ENCODE measurements around the gene CFAP100. TPM values are rescaled to one million over a fixed set of nuclear protein-coding genes. Genes with fewer than 3 reads are reported as not detected.

Gene CFAP100
- total RNA-seq, 4 donors from 2014 or later = not detected

- DNase-seq (ENCODE audit: extremely low spot score) = no peak
- intact Hi-C loops (cut with DNase I) = no loop called here
- TF ChIP-seq POLR2A (IDR thresholded peaks at IDR 0.05; ENCODE audit: low read depth) (no peak), POLR2AphosphoS5 (IDR thresholded peaks at IDR 0.05) (no peak), EP300 (IDR thresholded peaks at IDR 0.05) (no peak)
- TF ChIP-seq, protein P1, sequence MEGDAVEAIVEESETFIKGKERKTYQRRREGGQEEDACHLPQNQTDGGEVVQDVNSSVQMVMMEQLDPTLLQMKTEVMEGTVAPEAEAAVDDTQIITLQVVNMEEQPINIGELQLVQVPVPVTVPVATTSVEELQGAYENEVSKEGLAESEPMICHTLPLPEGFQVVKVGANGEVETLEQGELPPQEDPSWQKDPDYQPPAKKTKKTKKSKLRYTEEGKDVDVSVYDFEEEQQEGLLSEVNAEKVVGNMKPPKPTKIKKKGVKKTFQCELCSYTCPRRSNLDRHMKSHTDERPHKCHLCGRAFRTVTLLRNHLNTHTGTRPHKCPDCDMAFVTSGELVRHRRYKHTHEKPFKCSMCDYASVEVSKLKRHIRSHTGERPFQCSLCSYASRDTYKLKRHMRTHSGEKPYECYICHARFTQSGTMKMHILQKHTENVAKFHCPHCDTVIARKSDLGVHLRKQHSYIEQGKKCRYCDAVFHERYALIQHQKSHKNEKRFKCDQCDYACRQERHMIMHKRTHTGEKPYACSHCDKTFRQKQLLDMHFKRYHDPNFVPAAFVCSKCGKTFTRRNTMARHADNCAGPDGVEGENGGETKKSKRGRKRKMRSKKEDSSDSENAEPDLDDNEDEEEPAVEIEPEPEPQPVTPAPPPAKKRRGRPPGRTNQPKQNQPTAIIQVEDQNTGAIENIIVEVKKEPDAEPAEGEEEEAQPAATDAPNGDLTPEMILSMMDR (IDR thresholded peaks at IDR 0.05) = no peak
Observed at GRCh38 chr3:126465928-126466544, 71.3 kb downstream of the CFAP100 start.

DNA sequence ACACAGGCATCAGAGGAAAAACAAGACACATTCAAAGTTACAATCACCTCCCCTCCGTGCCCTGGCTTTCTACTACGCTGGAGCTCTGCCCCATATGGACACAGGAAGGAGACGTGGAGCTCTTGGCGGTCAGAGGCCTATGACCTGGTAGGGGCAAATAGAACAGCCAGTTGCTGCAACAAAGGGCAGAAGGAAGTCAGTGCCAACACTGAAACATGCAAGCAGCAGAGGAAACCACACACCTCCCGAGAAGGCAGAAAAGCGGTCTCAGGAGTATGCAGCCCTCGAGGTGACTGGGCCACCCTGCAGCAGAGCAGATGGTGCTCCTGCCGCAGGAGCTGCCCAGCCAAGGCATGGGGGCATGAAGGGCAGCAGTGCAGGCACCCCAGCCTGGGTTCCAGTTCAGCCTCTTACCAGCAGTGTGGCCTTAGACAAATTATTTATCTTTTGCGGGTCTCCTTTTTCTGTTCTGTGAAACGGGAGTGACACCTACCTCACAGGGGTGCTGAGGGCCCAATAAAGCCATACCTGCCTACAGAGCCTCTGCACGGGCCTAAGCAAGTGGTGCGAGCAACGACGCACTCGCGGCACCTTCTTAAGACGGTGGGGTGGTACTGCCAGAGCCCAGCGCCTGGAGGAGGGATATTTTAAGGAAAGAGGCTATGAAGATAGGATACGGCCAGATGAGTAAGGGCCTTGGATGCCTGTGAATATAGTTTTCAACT is 72.3 kb downstream of the CFAP100 start:
- Histone ChIP-seq H3K4me1 (peaks cover 28 to 64% (median 32%) of the 10 kb centered on the region in 4 donors), H3K27me3 (no peaks in the 10 kb centered on the region), H3K4me3 (no peak overlapping the region), H3K27ac (replicated peaks in 1 of 4) (no peak overlapping the region), H3K9me3 (no peaks in the 10 kb centered on the region), H3K36me3 (peaks cover 74 to 95% (median 91%) of the 10 kb centered on the region in 4 donors)
- intact Hi-C loops (cut with DNase I) = no loop called here
- TF ChIP-seq POLR2AphosphoS5 (IDR thresholded peaks at IDR 0.05) (no peak), POLR2A (IDR thresholded peaks at IDR 0.05; ENCODE audit: low read depth) (no peak), EP300 (IDR thresholded peaks at IDR 0.05) (no peak)
- TF ChIP-seq, protein P1 (IDR thresholded peaks at IDR 0.05) = no peak
- 80% methylated on average over 16 of the region's 19 CpGs for WGBS
- no peak for DNase-seq (ENCODE audit: extremely low spot score)

More at GRCh38 chr3:126465928-126466544, 71.3 kb downstream of the CFAP100 start:
- H3K27me3 ChIP-seq = no peaks in the 10 kb centered on the region
- peaks cover 80 to 100% (median 98%) of the 10 kb centered on the region in 4 donors for H3K36me3 ChIP-seq
- H3K4me1 ChIP-seq = peaks cover 18 to 55% (median 25%) of the 10 kb centered on the region in 4 donors
- WGBS = 59% methylated on average over 16 of the region's 16 CpGs
- no peak overlapping the region for H3K27ac ChIP-seq (replicated peaks in 1 of 4)
- no peak overlapping the region for H3K4me3 ChIP-seq
- no peaks in the 10 kb centered on the region for H3K9me3 ChIP-seq

DNA sequence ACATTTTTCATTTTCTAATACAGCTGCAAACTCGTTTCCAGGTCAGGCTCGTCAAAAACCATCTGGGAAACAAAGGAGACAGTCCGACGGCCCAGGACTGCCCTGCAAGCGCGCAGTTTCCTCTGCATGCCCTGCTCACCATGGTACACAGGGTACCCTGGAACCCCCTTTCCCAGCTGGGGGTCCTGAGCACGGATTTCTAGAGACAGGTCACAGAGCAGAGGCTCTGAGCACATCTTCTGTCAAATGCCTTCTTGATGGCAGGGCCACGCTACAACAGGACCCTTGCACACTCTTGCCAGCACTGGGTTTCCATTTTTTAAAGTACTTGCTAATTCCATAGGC is 72.9 kb downstream of the CFAP100 start:
- Histone ChIP-seq H3K36me3 (peaks cover 71 to 89% (median 86%) of the 10 kb centered on the region in 4 donors), H3K4me3 (no peak overlapping the region), H3K9me3 (no peaks in the 10 kb centered on the region), H3K27ac (replicated peaks in 1 of 4) (no peak overlapping the region), H3K4me1 (peaks cover 33 to 69% (median 38%) of the 10 kb centered on the region in 4 donors), H3K27me3 (no peaks in the 10 kb centered on the region)
- no peak for TF ChIP-seq POLR2AphosphoS5 (IDR thresholded peaks at IDR 0.05)
- no peak for TF ChIP-seq EP300 (IDR thresholded peaks at IDR 0.05)
- no peak for TF ChIP-seq POLR2A (IDR thresholded peaks at IDR 0.05; ENCODE audit: low read depth)
- TF ChIP-seq, protein P1 (IDR thresholded peaks at IDR 0.05) = no peak
- intact Hi-C loops (cut with DNase I) = no loop called here
- WGBS = 74% methylated on average over 8 of the region's 8 CpGs
- no peak for DNase-seq (ENCODE audit: extremely low spot score)

GRCh38 chr3:126468028-126468891 is 73.6 kb downstream of the CFAP100 start:
- Histone ChIP-seq H3K9me3 (no peaks in the 10 kb centered on the region), H3K27ac (replicated peaks in 1 of 4) (no peak overlapping the region), H3K36me3 (peaks cover 71 to 83% (median 79%) of the 10 kb centered on the region in 4 donors), H3K4me3 (no peak overlapping the region), H3K4me1 (peaks cover 40 to 76% (median 44%) of the 10 kb centered on the region in 4 donors), H3K27me3 (no peaks in the 10 kb centered on the region)
- 77% methylated on average over 13 of the region's 13 CpGs for WGBS
- TF ChIP-seq EP300 (IDR thresholded peaks at IDR 0.05) (no peak), POLR2AphosphoS5 (IDR thresholded peaks at IDR 0.05) (no peak), POLR2A (IDR thresholded peaks at IDR 0.05; ENCODE audit: low read depth) (no peak)
- TF ChIP-seq, protein P1 (IDR thresholded peaks at IDR 0.05) = no peak
- intact Hi-C loops (cut with DNase I) = no loop called here
- no peak for DNase-seq (ENCODE audit: extremely low spot score)
